ENCODE data around the gene ATP1A3. TPM values are rescaled to one million over a fixed set of nuclear protein-coding genes. Genes with fewer than 3 reads are reported as not detected.

The ATP1A3 gene
- total RNA-seq, 1 donor from 2014 or later: not detected

DNA sequence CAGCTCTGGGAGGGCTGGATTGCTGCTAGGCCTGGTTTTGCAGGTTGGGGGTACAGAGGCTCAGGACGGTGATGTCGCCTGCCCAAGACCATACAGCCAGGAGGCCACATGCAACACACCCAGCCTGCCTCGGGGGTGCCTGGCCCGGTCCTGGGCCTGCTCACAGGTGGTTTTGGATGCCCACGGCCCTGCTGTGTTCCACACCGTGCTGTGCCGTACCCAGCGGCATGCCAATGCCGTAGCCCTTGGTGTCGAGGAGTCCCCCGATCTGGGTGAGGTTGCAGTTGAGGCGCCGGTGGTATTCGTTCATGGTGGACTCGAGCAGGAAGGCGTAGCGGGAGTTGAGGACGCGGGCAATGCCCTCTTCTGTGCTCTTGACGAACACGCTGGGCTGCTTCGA is 11.5 kb upstream of the ATP1A3 start:
- no peak for FAIRE-seq
- Histone ChIP-seq H3K4me3 (ENCODE audit: low read depth, low read length) (no peak overlapping the region), H3K27me3 (ENCODE audit: control insufficient read depth, insufficient read depth, low read length) (peaks cover 4% of the 10 kb centered on the region), H3K36me3 (ENCODE audit: control insufficient read depth, insufficient read depth, low read length) (no peaks in the 10 kb centered on the region)
- TF ChIP-seq, protein P1, sequence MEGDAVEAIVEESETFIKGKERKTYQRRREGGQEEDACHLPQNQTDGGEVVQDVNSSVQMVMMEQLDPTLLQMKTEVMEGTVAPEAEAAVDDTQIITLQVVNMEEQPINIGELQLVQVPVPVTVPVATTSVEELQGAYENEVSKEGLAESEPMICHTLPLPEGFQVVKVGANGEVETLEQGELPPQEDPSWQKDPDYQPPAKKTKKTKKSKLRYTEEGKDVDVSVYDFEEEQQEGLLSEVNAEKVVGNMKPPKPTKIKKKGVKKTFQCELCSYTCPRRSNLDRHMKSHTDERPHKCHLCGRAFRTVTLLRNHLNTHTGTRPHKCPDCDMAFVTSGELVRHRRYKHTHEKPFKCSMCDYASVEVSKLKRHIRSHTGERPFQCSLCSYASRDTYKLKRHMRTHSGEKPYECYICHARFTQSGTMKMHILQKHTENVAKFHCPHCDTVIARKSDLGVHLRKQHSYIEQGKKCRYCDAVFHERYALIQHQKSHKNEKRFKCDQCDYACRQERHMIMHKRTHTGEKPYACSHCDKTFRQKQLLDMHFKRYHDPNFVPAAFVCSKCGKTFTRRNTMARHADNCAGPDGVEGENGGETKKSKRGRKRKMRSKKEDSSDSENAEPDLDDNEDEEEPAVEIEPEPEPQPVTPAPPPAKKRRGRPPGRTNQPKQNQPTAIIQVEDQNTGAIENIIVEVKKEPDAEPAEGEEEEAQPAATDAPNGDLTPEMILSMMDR (IDR thresholded peaks at IDR 0.05; ENCODE audit: insufficient read depth, low read length, severe bottlenecking): no peak
- no peak for DNase-seq (ENCODE audit: low read depth)

DNA sequence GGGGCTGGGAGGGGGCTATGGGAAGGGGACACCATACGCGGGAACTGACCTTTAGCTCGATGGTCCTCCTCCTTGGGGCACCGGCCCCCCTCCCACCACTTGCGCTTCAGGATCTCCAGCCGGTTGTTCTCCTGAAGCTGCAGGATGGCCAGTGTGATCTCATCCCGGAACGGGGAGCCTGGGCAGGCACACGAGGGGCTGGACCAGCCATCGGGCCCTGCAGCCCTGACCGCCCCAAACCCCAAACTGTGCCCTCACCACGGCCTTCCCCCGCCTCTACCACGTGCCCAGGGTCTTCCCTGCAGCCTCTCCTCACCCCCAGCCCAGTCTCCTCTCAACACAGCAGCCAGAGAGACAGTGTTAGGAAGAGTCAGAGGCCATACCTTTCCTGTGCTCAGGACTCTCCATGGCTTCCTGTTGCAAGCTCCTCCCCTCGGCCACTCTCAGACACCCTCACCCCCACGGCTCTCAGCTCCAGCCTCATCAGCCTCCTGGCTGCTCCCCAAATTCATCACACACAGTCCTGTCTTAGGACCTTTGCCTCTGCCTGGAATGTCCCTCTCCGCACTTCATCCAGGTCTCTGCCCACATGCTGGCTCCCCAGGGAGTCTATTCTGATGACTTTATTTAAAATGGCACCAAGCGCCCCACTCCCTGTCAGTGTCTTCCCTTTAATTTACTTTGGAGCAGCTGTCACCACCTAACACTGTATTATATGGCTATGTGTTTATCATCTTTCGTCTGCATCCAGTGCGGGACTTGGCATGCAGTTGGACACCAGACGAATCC is 9.7 kb upstream of the ATP1A3 start:
- FAIRE-seq: no peak

DNA sequence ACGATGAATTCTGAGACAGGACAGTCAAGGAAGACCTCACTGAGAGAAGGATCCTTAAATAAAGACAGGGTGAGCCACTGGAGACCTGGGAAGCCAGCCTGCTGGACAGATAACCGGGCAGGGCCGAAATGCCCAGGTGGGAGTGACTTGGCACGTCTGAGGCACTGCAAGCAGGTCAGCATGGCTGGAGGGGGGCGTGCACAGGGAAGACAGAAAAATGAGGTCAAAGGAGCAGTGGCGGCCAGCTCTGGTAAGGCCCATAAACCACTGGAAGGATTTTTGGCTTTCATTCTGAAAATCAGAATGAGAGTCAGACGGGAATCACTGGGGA is 5.8 kb upstream of the ATP1A3 start:
- Histone ChIP-seq H3K36me3 (ENCODE audit: control insufficient read depth, insufficient read depth, low read length) (no peaks in the 10 kb centered on the region), H3K27me3 (ENCODE audit: control insufficient read depth, insufficient read depth, low read length) (peaks cover 26% of the 10 kb centered on the region), H3K4me3 (ENCODE audit: low read depth, low read length) (no peak overlapping the region)
- DNase-seq (ENCODE audit: low read depth) (no peak), FAIRE-seq (no peak)
- TF ChIP-seq, protein P1 (IDR thresholded peaks at IDR 0.05; ENCODE audit: insufficient read depth, low read length, severe bottlenecking): no peak

More for the DNA sequence above, 9.7 kb upstream of the ATP1A3 start:
- H3K36me3 ChIP-seq (ENCODE audit: control insufficient read depth, insufficient read depth, low read length): no peaks in the 10 kb centered on the region
- TF ChIP-seq, protein P1 (IDR thresholded peaks at IDR 0.05; ENCODE audit: insufficient read depth, low read length, severe bottlenecking): no peak
- no peak for DNase-seq (ENCODE audit: low read depth)
- no peak overlapping the region for H3K4me3 ChIP-seq (ENCODE audit: low read depth, low read length)
- H3K27me3 ChIP-seq (ENCODE audit: control insufficient read depth, insufficient read depth, low read length): peaks cover 18% of the 10 kb centered on the region

DNA sequence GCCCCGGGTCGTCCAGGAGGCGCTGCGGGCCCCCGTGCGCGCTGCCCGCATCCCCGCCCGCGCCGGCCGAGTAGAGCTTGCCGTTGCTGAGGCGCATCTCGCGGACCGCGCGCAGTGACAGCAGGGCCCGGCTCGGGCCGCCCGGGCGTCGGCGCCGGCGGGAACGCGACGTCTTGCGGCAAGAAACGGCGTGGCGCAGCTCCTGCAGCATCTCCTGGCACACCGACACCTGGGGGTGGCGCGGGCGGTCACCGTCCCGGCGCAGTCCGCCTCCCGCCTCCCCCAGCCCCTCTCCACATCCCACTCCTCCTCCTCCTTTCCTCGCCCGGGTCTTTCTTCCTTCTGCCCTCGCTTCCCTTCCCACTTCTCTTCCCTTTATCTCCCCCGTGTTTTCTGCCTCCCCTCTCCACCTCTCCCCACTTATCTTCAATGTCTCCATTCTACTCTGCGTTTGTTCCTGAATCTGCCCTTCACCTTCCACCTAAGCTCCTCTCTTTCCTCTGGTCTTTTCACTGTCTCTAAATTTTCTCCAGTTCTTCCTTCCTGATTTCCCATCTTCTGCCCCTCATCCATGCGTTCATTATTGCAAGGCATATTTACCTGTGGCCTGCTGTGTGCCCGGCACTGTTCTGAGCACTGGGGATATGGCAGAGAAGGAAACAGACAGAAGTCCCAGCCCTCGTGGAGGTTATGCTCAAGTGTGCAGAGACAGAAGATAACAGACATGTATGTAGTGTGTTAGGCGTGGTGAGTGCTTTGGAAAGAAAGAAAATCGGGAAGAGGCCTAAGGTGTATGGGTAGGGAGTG is 5.2 kb upstream of the ATP1A3 start:
- DNase-seq (ENCODE audit: low read depth) (no peak), FAIRE-seq (no peak)
- Histone ChIP-seq H3K27me3 (ENCODE audit: control insufficient read depth, insufficient read depth, low read length) (peaks cover 26% of the 10 kb centered on the region), H3K36me3 (ENCODE audit: control insufficient read depth, insufficient read depth, low read length) (no peaks in the 10 kb centered on the region), H3K4me3 (ENCODE audit: low read depth, low read length) (no peak overlapping the region)
- TF ChIP-seq, protein P1 (IDR thresholded peaks at IDR 0.05; ENCODE audit: insufficient read depth, low read length, severe bottlenecking): peak; percentile 6

DNA sequence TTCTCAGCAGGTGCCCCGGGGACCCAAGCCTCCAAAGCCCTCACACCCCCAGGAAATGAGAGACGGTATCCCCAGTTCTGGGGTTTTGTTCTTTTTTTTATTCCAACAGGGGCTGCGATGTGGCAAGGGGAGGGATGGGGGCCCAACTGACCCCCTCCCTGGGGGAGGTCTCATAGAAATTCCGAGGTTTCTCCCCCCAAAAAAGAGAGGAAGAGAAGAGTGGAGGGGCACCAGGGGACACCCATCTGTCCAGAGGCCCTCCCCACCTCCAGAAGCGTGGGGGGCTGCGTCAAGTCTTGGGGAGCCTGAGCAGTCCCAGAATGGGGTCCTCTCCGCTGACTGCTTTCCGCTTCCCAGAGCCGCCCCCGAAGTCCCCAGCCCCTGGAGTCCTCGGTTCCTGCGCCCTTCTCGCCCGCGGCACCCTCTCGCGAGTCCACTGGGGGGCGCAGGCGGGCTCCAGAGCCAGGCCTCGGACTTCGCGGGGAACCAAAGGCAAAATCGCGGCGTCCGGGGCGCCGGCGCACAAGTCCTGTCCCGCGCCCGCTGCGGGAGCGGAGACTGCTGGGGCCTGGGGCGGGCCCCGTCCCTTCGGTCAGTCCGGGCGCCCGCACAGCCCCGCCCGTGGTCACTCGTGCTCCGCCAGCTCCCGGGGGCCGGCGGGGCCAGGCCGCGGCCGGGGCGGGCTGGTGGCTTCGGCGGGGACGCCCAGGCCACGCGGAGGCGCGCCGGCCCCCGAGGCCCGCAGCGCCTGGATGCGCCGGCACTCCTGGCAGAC is 4.4 kb upstream of the ATP1A3 start:
- Histone ChIP-seq H3K36me3 (ENCODE audit: control insufficient read depth, insufficient read depth, low read length) (no peaks in the 10 kb centered on the region), H3K4me3 (ENCODE audit: low read depth, low read length) (no peak overlapping the region), H3K27me3 (ENCODE audit: control insufficient read depth, insufficient read depth, low read length) (peaks cover 29% of the 10 kb centered on the region)
- TF ChIP-seq, protein P1 (IDR thresholded peaks at IDR 0.05; ENCODE audit: insufficient read depth, low read length, severe bottlenecking): peak; percentile 77
- FAIRE-seq (no peak), DNase-seq (ENCODE audit: low read depth) (peak; percentile 10)

Measured in bronchial epithelial cell (primary cell).